Natural killer cell (primary cell): ENCODE measurements around the gene ULBP1. TPM values are rescaled to one million over a fixed set of nuclear protein-coding genes. Genes with fewer than 3 reads are reported as not detected.
"Not testable (repeated sequence)": the region's sequence is repeated elsewhere in the genome, so short reads cannot be mapped to it uniquely, and the experiment has no call there.

Experiments
- ATAC-seq, 3 donors: fragments of 150-1000 bp in 2 of 3; fragments of 200-7000 bp in 1 of 3; cut with Tn5 transposase; 1 replicate in 1 of 3; 2 replicates in 2 of 3; pipeline ENCODE4 v1.10.0; 2021; ENCODE audit warnings: mild to moderate bottlenecking in 2 of 3, moderate library complexity in 2 of 3
- DNase-seq, 2 donors: peaks; one replicate each; pipeline versions ENCODE4 v3.0.0 to v3.0.0-alpha.2; 2013 to 2021; ENCODE audit warnings: mixed read lengths in 1 of 2
- H3K27ac ChIP-seq: one replicate; pipeline ENCODE4 v1.5.1; 2013; ENCODE audit warnings: mild to moderate bottlenecking, low read length
- H3K27me3 ChIP-seq: one replicate; pipeline ENCODE4 v1.6.1; 2013; ENCODE audit warnings: low read length; ENCODE audit not compliant: control insufficient read depth, insufficient read depth
- H3K36me3 ChIP-seq: one replicate; pipeline ENCODE4 v1.6.1; 2013; ENCODE audit warnings: low read length; ENCODE audit not compliant: control insufficient read depth, insufficient read depth
- H3K4me1 ChIP-seq: one replicate; pipeline ENCODE4 v1.6.1; 2013; ENCODE audit warnings: low read length; ENCODE audit not compliant: control insufficient read depth, insufficient read depth
- H3K4me3 ChIP-seq: one replicate; pipeline ENCODE4 v1.5.1; 2013; ENCODE audit warnings: low read length
- H3K9me3 ChIP-seq: one replicate; pipeline ENCODE4 v1.6.1; 2013; ENCODE audit warnings: low read length; ENCODE audit not compliant: control insufficient read depth, insufficient read depth
- H3K27ac Mint-ChIP-seq, 2 donors: one replicate each; pipeline ENCODE4 v1.8.0; 2022; ENCODE audit warnings: mild to moderate bottlenecking in 2 of 2, mixed read lengths in 2 of 2, moderate library complexity in 1 of 2
- H3K27me3 Mint-ChIP-seq, 2 donors: one replicate each; pipeline ENCODE4 v1.8.0; 2022; ENCODE audit warnings: low read depth in 2 of 2, mixed read lengths in 2 of 2
- H3K36me3 Mint-ChIP-seq: one replicate; pipeline ENCODE4 v1.8.0; 2022; ENCODE audit warnings: mixed read lengths
- H3K4me1 Mint-ChIP-seq, 2 donors: one replicate each; pipeline ENCODE4 v1.8.0; 2022; ENCODE audit warnings: mixed read lengths in 2 of 2
- H3K4me3 Mint-ChIP-seq: one replicate; pipeline ENCODE4 v1.8.0; 2022; ENCODE audit warnings: mild to moderate bottlenecking, moderate library complexity, mixed read lengths
- H3K9me3 Mint-ChIP-seq, 2 donors: one replicate each; pipeline ENCODE4 v1.8.0; 2022; ENCODE audit warnings: mixed read lengths in 2 of 2
- CTCF ChIP-seq: fragments of 200-600 bp; IDR thresholded peaks from one replicate; pipeline ENCODE4 v1.8.0; 2022; ENCODE audit warnings: antibody characterized with exemption
- WGBS: methylation state at CpG from one replicate; pipeline ENCODE4 v1.1.7; 2013; ENCODE audit warnings: missing lambda C conversion rate; ENCODE audit not compliant: insufficient coverage; 5-methylcytosine and 5-hydroxymethylcytosine counted together
- intact Hi-C: fragments of 100-400 bp; cut with micrococcal nuclease; formaldehyde crosslinking; loops from one replicate; pipeline ENCODE4 v1.14.2; 2022
- total RNA-seq, 4 donors: library from RNA; stranded (reverse); fragments of 120-200 nt in 1 of 4; gene quantifications; one replicate each; pipeline versions ENCODE4 v1.2.3 to v1.2.4, GENCODE V29; 2013 to 2022

ULBP1 gene
- total RNA-seq, 3 donors from 2014 or later (not counting 1 experiment from before 2014, with no cell fraction given): 0.18 to 0.23 TPM; not detected in 1

GRCh38 chr6:149965194-149966020 is 1.7 kb downstream of the ULBP1 start:
- no peak for TF ChIP-seq CTCF
- no peaks in the 10 kb centered on the region for H3K9me3 ChIP-seq
- Mint-ChIP-seq H3K27ac (peak overlapping the region; percentile 66 to 86), H3K4me3 (peak overlapping the region; percentile 96), H3K27me3 (peaks cover 76 to 90% of the 10 kb centered on the region in 2 donors), H3K36me3 (no peaks in the 10 kb centered on the region), H3K9me3 (no peaks in the 10 kb centered on the region), H3K4me1 (peaks cover 24 to 32% of the 10 kb centered on the region in 2 donors)
- peaks cover 44% of the 10 kb centered on the region for H3K27me3 ChIP-seq
- peak overlapping the region; percentile 52 for H3K4me3 ChIP-seq
- no peak overlapping the region for H3K27ac ChIP-seq
- DNase-seq (peak in 1 of 2 donors; percentile 65), ATAC-seq (no peak)
- WGBS: 12% methylated on average over 38 of the region's 38 CpGs
- intact Hi-C loops: no loop called here
- H3K36me3 ChIP-seq: no peaks in the 10 kb centered on the region
- peaks cover 27% of the 10 kb centered on the region for H3K4me1 ChIP-seq

- H3K9me3 Mint-ChIP-seq, H3K9me3 ChIP-seq, H3K27ac ChIP-seq, H3K4me3 ChIP-seq, H3K36me3 ChIP-seq, intact Hi-C loops, H3K36me3 Mint-ChIP-seq, ATAC-seq, DNase-seq: not testable (repeated sequence)
- 91% methylated on average over 2 of the region's 2 CpGs for WGBS
- Histone ChIP-seq H3K4me1 (peaks cover 27% of the 10 kb centered on the region), H3K27me3 (peaks cover 44% of the 10 kb centered on the region)
- Mint-ChIP-seq H3K4me1 (peaks cover 24 to 32% of the 10 kb centered on the region in 2 donors), H3K4me3 (peak overlapping the region; percentile 96), H3K27ac (peak overlapping the region in 1 of 2 donors; percentile 86), H3K27me3 (peaks cover 77 to 85% of the 10 kb centered on the region in 2 donors)
Observed at GRCh38 chr6:149966319-149966718, 2.6 kb downstream of the ULBP1 start.

- no peaks in the 10 kb centered on the region for H3K9me3 Mint-ChIP-seq
- peaks cover 24 to 32% of the 10 kb centered on the region in 2 donors for H3K4me1 Mint-ChIP-seq
- H3K4me3 ChIP-seq: no peak overlapping the region
- H3K27ac ChIP-seq: no peak overlapping the region
- no peak for TF ChIP-seq CTCF
- H3K36me3 Mint-ChIP-seq: no peaks in the 10 kb centered on the region
- 95% methylated on average over 4 of the region's 4 CpGs for WGBS
- no peak for DNase-seq
- ATAC-seq: no peak
- H3K27me3 Mint-ChIP-seq: peaks cover 75 to 77% of the 10 kb centered on the region in 2 donors
- intact Hi-C loops: no loop called here
- H3K27me3 ChIP-seq: peaks cover 32% of the 10 kb centered on the region
- H3K4me1 ChIP-seq: peaks cover 27% of the 10 kb centered on the region
- peak overlapping the region; percentile 1 for H3K4me3 Mint-ChIP-seq
- H3K9me3 ChIP-seq: no peaks in the 10 kb centered on the region
- H3K36me3 ChIP-seq: no peaks in the 10 kb centered on the region
- no peak overlapping the region for H3K27ac Mint-ChIP-seq
Observed at GRCh38 chr6:149967591-149967990, 3.8 kb downstream of the ULBP1 start.

GRCh38 chr6:149967999-149968398 is 4.3 kb downstream of the ULBP1 start:
- H3K36me3 Mint-ChIP-seq, ATAC-seq, H3K27ac ChIP-seq, H3K36me3 ChIP-seq, H3K9me3 ChIP-seq, H3K27ac Mint-ChIP-seq, H3K9me3 Mint-ChIP-seq, H3K4me3 ChIP-seq, DNase-seq, intact Hi-C loops: not testable (repeated sequence)
- peaks cover 28% of the 10 kb centered on the region for H3K27me3 ChIP-seq
- 68% methylated on average over 2 of the region's 2 CpGs for WGBS
- H3K4me1 ChIP-seq: peaks cover 25% of the 10 kb centered on the region
- peaks cover 74 to 77% of the 10 kb centered on the region in 2 donors for H3K27me3 Mint-ChIP-seq
- peaks cover 23 to 32% of the 10 kb centered on the region in 2 donors for H3K4me1 Mint-ChIP-seq
- H3K4me3 Mint-ChIP-seq: peak overlapping the region; percentile 1

- H3K9me3 Mint-ChIP-seq, H3K36me3 Mint-ChIP-seq, ATAC-seq, DNase-seq, H3K4me3 Mint-ChIP-seq, intact Hi-C loops, H3K36me3 ChIP-seq, H3K4me3 ChIP-seq, H3K9me3 ChIP-seq, H3K27ac ChIP-seq, H3K27ac Mint-ChIP-seq: not testable (repeated sequence)
- Mint-ChIP-seq H3K4me1 (peaks cover 14 to 22% of the 10 kb centered on the region in 2 donors), H3K27me3 (peaks cover 69 to 77% of the 10 kb centered on the region in 2 donors)
- 77% methylated on average over 2 of the region's 2 CpGs for WGBS
- Histone ChIP-seq H3K4me1 (peaks cover 17% of the 10 kb centered on the region), H3K27me3 (peaks cover 23% of the 10 kb centered on the region)
Observed at GRCh38 chr6:149968909-149969308, 5.2 kb downstream of the ULBP1 start.
